HepG2 (cell line): Measurements from ENCODE around the gene OBSL1. TPM values are rescaled to one million over a fixed set of nuclear protein-coding genes. Genes with fewer than 3 reads are reported as not detected.

Experiments used
- ATAC-seq: fragments of 200-7000 bp; cut with Tn5 transposase; 3 replicates; pipeline ENCODE4 v1.9.1; 2020; ENCODE audit warnings: mild to moderate bottlenecking, moderate library complexity
- BruUV-seq: library from RNA; stranded (reverse); fragments of 400-500 nt; replicated peaks from 2 replicates; lab custom pipeline; 2021; lab: Mats Ljungman, UMichigan
- CTCF ChIA-PET: fragments of 300-600 bp; formaldehyde crosslinking; extraction: SDS; loops from one replicate; lab custom pipeline; 2021; ENCODE audit warnings: low total read pairs, inconsistent platforms, low intra/inter-chr PET ratio; lab: Yijun Ruan, JAX
- POLR2A ChIA-PET: fragments of 350-600 bp; sonication (Branson Sonifier 250); formaldehyde crosslinking; loops from one replicate; lab custom pipeline; 2020; ENCODE audit warnings: antibody characterized with exemption, inconsistent platforms; lab: Yijun Ruan, JAX
- DNase-seq: peaks from one replicate; pipeline ENCODE4 v3.0.0-alpha.2; 2015; ENCODE audit warnings: low spot score
- FAIRE-seq: peaks from 3 replicates; lab custom pipeline; 2011; peaks lifted over from hg19 to GRCh38; lab: Jason Lieb, UNC
- H2AFZ ChIP-seq: one replicate; pipeline ENCODE4 v1.6.1; 2011; ENCODE audit warnings: low read length, inconsistent platforms
- H3K27ac ChIP-seq: fragments of 300-600 bp; 3 replicates; pipeline ENCODE4 v1.8.0; 2011; ENCODE audit warnings: mixed run types, mild to moderate bottlenecking, mixed read lengths, low read length, inconsistent platforms; ENCODE audit not compliant: insufficient read depth; ENCODE audit errors: extremely low read length
- H3K27me3 ChIP-seq, 2 experiments: fragments of 200-600 bp in 1 of 2; 2 replicates in 1 of 2; 3 replicates in 1 of 2; pipeline versions ENCODE4 v1.6.0 to v1.8.0; 2011; ENCODE audit warnings: low read length in 2 of 2, mild to moderate bottlenecking in 2 of 2, moderate library complexity in 2 of 2, inconsistent platforms in 1 of 2; ENCODE audit not compliant: insufficient read depth in 2 of 2, control insufficient read depth in 1 of 2
- H3K36me3 ChIP-seq, 2 experiments: fragments of 200-600 bp in 1 of 2; replicated peaks in 1 of 2; 2 replicates in 1 of 2; 3 replicates in 1 of 2; pipeline versions ENCODE4 v1.5.1 to v1.8.0; 2011; ENCODE audit warnings: low read length in 2 of 2, inconsistent platforms in 1 of 2; ENCODE audit not compliant: insufficient read depth in 2 of 2, control insufficient read depth in 1 of 2
- H3K4me1 ChIP-seq: 2 replicates; pipeline ENCODE4 v1.5.1; 2012; ENCODE audit warnings: low read length, inconsistent platforms; ENCODE audit not compliant: insufficient read depth
- H3K4me2 ChIP-seq: 2 replicates; pipeline ENCODE4 v1.6.0; 2011; ENCODE audit warnings: low read depth, low read length, inconsistent platforms
- H3K4me3 ChIP-seq, 3 experiments: fragments of 200-600 bp in 1 of 3; sonication (generic), shearing (Covaris generic) in 1 of 3; replicated peaks in 1 of 3; 2 replicates each; pipeline ENCODE4 v1.5.1; 2011 to 2016; ENCODE audit warnings: low read length in 3 of 3, inconsistent platforms in 2 of 3, low read depth in 2 of 3, mild to moderate bottlenecking in 2 of 3, control low read depth in 1 of 3, mixed read lengths in 1 of 3; ENCODE audit not compliant: insufficient read depth in 1 of 3
- H3K79me2 ChIP-seq: one replicate; pipeline ENCODE4 v1.6.1; 2011; ENCODE audit warnings: low read length, inconsistent platforms; ENCODE audit not compliant: insufficient read depth
- H3K9ac ChIP-seq: 2 replicates; pipeline ENCODE4 v1.6.0; 2011; ENCODE audit warnings: mild to moderate bottlenecking, low read depth, low read length, inconsistent platforms; ENCODE audit not compliant: insufficient read depth
- H3K9me3 ChIP-seq: 2 replicates; pipeline ENCODE4 v1.5.1; 2012; ENCODE audit warnings: mild to moderate bottlenecking, low read length
- H4K20me1 ChIP-seq: 2 replicates; pipeline ENCODE4 v1.6.0; 2011; ENCODE audit warnings: inconsistent platforms, mild to moderate bottlenecking, low read length, moderate library complexity; ENCODE audit not compliant: insufficient read depth
- DMAP1 ChIP-seq: IDR thresholded peaks from 2 replicates; pipeline ENCODE4 v1.6.1; 2016
- ELK4 ChIP-seq: sonication (generic); formaldehyde crosslinking; IDR thresholded peaks from 2 replicates; pipeline ENCODE4 v1.9.0; 2021; ENCODE audit warnings: missing genetic modification reagents, borderline replicate concordance
- FOXO4 ChIP-seq: sonication (generic); formaldehyde crosslinking; conservative IDR thresholded peaks from 2 replicates; pipeline ENCODE4 v1.8.1; 2023; ENCODE audit warnings: missing genetic modification reagents
- GABPA ChIP-seq, 2 experiments: IDR thresholded peaks; 2 replicates each; pipeline ENCODE4 v1.6.1; 2011 to 2016; ENCODE audit warnings: low read depth in 2 of 2, low read length in 1 of 2, missing biosample characterization in 1 of 2, missing genetic modification characterization in 1 of 2
- GATAD2A ChIP-seq: IDR thresholded peaks from 2 replicates; pipeline ENCODE4 v1.6.1; 2016
- GPN1 ChIP-seq: sonication (generic); formaldehyde crosslinking; IDR thresholded peaks from 2 replicates; pipeline ENCODE4 v1.5.1; 2020; ENCODE audit warnings: missing genetic modification reagents, borderline replicate concordance
- SOX13 ChIP-seq, 3 experiments: fragments of 450-650 bp in 1 of 3; sonication (generic) in 1 of 3; formaldehyde crosslinking in 1 of 3; IDR thresholded peaks in 2 of 3; conservative IDR thresholded peaks in 1 of 3; 2 replicates each; pipeline versions ENCODE4 v1.5.0 to v1.6.1; 2016 to 2020; ENCODE audit warnings: antibody characterized with exemption in 1 of 3, mild to moderate bottlenecking in 1 of 3, missing compliant biosample characterization in 1 of 3, missing genetic modification reagents in 1 of 3, moderate library complexity in 1 of 3
- ZNF331 ChIP-seq: sonication (generic); formaldehyde crosslinking; IDR thresholded peaks from 2 replicates; pipeline ENCODE4 v1.4.0; 2020; ENCODE audit warnings: missing genetic modification reagents
- ZNF335 ChIP-seq: sonication (generic); formaldehyde crosslinking; IDR thresholded peaks from 2 replicates; pipeline ENCODE4 v1.4.0; 2020; ENCODE audit warnings: missing genetic modification reagents
- ZNF891 ChIP-seq: sonication (generic); formaldehyde crosslinking; IDR thresholded peaks from 2 replicates; pipeline ENCODE4 v1.5.0; 2020; ENCODE audit warnings: mild to moderate bottlenecking, missing genetic modification reagents
- WGBS: methylation state at CpG from one replicate; pipeline ENCODE4 v1.1.6; 2017; ENCODE audit warnings: low lambda C conversion rate; 5-methylcytosine and 5-hydroxymethylcytosine counted together
- in situ Hi-C: cut with HindIII; loops from 2 replicates; pipeline ENCODE4 v1.10.0; 2017; ENCODE audit warnings: low pct_unique_long_range_greater_than_20kb; ENCODE audit not compliant: extremely low pct_ligation_motif_present
- intact Hi-C: fragments of 100-400 bp; cut with micrococcal nuclease; formaldehyde crosslinking; loops from one replicate; pipeline ENCODE4 v1.10.0; 2022; ENCODE audit not compliant: unreplicated experiment
- polyA plus RNA-seq, 8 experiments: library from polyadenylated mRNA; depleted of rRNA in 3 of 8; stranded (reverse) in 7 of 8; unstranded in 1 of 8; fragments of >200 nt; fragmentation: Illumina TruSeq in 4 of 8; extraction: Trizol in 4 of 8; gene quantifications; 2 replicates each; pipeline versions ENCODE4 v1.2.1 to v1.2.3, GENCODE V29; 2011 to 2016; ENCODE audit warnings: low read depth in 4 of 8, missing spikeins in 1 of 8, mixed read lengths in 1 of 8; ENCODE audit not compliant: insufficient read depth in 1 of 8
- total RNA-seq, 5 experiments: library from RNA; depleted of rRNA; stranded (reverse); fragments of >200 nt; fragmentation: Illumina TruSeq; extraction: Trizol; gene quantifications; 2 replicates each; pipeline ENCODE4 v1.2.3, GENCODE V29; 2016; ENCODE audit warnings: low read depth in 1 of 5

The OBSL1 gene
- total and polyA plus RNA-seq, 2 of the 13 experiments (the other 11 are each of a cell fraction or from before 2014, with no cell fraction given): 86.7 to 218 TPM

- Histone ChIP-seq H3K9ac (no peak overlapping the region), H3K4me3 (no peak overlapping the region), H3K79me2 (no peaks in the 10 kb centered on the region), H4K20me1 (no peaks in the 10 kb centered on the region), H3K27me3 (no peaks in the 10 kb centered on the region; a peak in 1 of 5 replicates), H3K36me3 (no peaks in the 10 kb centered on the region), H2AFZ (no peak overlapping the region), H3K9me3 (no peaks in the 10 kb centered on the region), H3K4me1 (peaks cover 54% of the 10 kb centered on the region), H3K27ac (no peak overlapping the region), H3K4me2 (no peak overlapping the region)
- ChIA-PET CTCF (no interaction called here), POLR2A (no interaction called here)
- intact Hi-C loops (no loop called here), in situ Hi-C loops (no loop called here)
- DNase-seq: no peak
- ATAC-seq: no peak
- TF ChIP-seq GPN1 (no peak), FOXO4 (0 out of 2 replicates have a peak, but pooled peaks have one; percentile 28)
- WGBS: no CpG with 5 or more reads among the region's 2 CpGs
- BruUV-seq: no TSS peak
- no peak for FAIRE-seq
Observed at GRCh38 chr2:219581346-219581745, 10.0 kb upstream of the OBSL1 start.

- no peaks in the 10 kb centered on the region for H3K79me2 ChIP-seq
- WGBS: 83% methylated on average over 8 of the region's 8 CpGs
- CTCF ChIA-PET: no interaction called here
- no peaks in the 10 kb centered on the region for H3K27me3 ChIP-seq
- no peaks in the 10 kb centered on the region for H3K36me3 ChIP-seq
- H3K9me3 ChIP-seq: no peaks in the 10 kb centered on the region
- H3K4me1 ChIP-seq: peaks cover 64% of the 10 kb centered on the region
- H3K27ac ChIP-seq: no peak overlapping the region
- ATAC-seq: no peak
- H4K20me1 ChIP-seq: no peaks in the 10 kb centered on the region
- FAIRE-seq: no peak
- POLR2A ChIA-PET: interaction anchor here (0.6 to 5.5 kb wide), 2 partner anchors 8 to 17 kb away, joined by 3 to 82 read pairs; partner anchors contain the start of genes OBSL1 and STK11IP
- no TSS peak for BruUV-seq
- no peak overlapping the region for H3K4me3 ChIP-seq
- no peak overlapping the region for H3K4me2 ChIP-seq
- H2AFZ ChIP-seq: peak overlapping the region; percentile 74
- in situ Hi-C loops: no loop called here
- intact Hi-C loops: loop anchor here (5.0 kb wide), 1 partner anchor 48 kb away; the partner anchor contains the start of gene SLC4A3
- DNase-seq: no peak
- no peak overlapping the region for H3K9ac ChIP-seq
- TF ChIP-seq GABPA (IDR thresholded peaks at IDR 0.05; ENCODE audit: low read depth, low read length) (no peak), GABPA (CRISPR knock-in tag; IDR thresholded peaks at IDR 0.05; ENCODE audit: low read depth) (0 out of 2 replicates have a peak, but pooled peaks have one; percentile 17), ZNF891 (CRISPR knock-in tag) (no peak), ELK4 (CRISPR knock-in tag) (no peak), ZNF335 (CRISPR knock-in tag) (0 out of 2 replicates have a peak, but pooled peaks have one; percentile 44), SOX13 (IDR thresholded peaks at IDR 0.05) (no peak), SOX13 (CRISPR knock-in tag; conservative IDR thresholded peaks at IDR 0.05 in 1 of 2, IDR thresholded peaks at IDR 0.05 in 1 of 2) (0 out of 4 replicates have a peak, but pooled peaks of 1 of the 2 experiments have one; percentile 35), GATAD2A (CRISPR knock-in tag) (peak; percentile 55), ZNF331 (CRISPR knock-in tag) (no peak), DMAP1 (CRISPR knock-in tag) (no peak)
Observed at GRCh38 chr2:219578811-219579613, 7.7 kb upstream of the OBSL1 start.
